HG03103 (cell line): ENCODE measurements around the gene DAAM1.

Experiments
- ATAC-seq: cut with Tn5 transposase; IDR thresholded peaks from one replicate; pipeline ENCODE4 v1.9.1; 2021; ENCODE audit warnings: low read depth; ENCODE audit not compliant: unreplicated experiment

The DAAM1 gene

DNA sequence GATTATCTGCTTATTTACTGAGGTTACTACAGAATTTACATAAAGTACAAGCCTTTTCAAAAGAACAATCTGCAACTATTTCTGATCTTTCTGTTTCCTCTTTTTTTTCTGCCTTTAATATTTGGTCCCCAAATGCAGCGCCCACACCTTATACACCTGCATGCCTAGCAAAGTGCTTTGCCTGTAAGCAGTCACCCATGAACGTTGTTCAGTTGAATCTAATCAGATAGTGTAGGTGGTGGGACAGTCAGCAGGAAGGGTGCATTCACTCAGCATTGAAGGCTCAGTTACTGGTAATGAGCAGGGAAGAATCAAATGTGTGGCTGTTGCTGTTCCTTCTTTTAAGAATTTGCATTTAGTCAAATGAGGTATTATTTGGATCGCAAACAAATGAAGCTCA, 168.3 kb downstream of the DAAM1 start:
- peak; percentile 57 for ATAC-seq

GRCh38 chr14:59358102-59358501, 169.6 kb downstream of the DAAM1 start:
- no peak for ATAC-seq

DNA sequence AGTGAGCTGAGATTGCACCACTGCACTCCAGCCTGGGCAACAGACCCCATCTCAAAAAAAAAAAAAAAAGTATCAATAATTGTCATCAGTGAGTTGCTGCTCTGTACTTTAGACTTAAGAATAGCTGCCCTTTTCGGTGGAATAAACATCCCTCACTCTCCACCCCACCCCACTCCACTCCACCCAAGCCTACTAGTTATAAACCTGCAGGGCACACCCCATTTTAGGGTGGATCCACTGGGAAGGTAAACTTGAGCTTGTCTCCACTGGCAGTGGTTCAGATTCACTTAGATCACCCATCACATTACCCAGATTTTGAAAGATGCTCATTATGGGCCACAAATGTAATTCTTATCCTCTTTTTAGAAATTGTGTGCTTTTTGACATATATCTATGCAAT, 170.3 kb downstream of the DAAM1 start:
- no peak for ATAC-seq

- no peak for ATAC-seq
Observed at GRCh38 chr14:59359431-59360124, 171.1 kb downstream of the DAAM1 start.

DNA sequence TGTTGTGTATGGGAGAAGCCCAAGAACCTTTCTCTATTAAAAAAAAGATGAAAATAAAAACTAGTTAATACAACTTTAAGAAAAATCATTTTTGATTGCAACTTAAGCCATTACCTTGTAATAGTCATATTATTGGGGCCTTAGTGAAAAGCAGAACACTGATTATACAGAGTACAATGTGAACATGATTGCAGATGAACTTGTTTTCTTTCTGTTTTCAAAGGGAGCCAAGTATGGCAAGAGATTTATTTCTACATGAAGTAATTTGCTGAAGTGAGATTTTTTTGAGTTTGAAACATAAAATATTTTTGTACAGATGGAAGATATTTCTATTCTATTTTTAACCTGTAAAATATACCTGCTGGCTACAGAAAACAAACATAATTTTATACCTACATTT, 171.8 kb downstream of the DAAM1 start:
- ATAC-seq: no peak

GRCh38 chr14:59360923-59361794, 172.7 kb downstream of the DAAM1 start:
- no peak for ATAC-seq

DNA sequence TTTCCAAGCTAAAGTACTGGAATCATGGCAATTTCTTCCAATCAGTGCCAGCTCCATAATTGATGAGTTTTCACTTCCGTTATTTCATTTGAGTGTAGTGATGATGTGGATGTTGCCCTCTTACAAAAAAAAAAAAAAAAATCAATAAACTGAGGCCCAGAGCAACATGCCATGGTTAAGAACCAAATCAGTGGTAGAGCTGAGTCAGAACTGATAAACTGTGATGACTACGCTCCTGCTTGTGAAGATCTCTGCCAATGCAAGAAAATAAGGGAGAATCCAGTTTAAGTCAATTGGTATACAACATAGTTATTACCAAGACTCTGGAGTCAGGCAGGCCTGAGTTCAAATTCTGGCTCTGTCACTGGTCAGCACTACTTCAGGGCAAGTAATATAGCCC, 174.0 kb downstream of the DAAM1 start:
- no peak for ATAC-seq

DNA sequence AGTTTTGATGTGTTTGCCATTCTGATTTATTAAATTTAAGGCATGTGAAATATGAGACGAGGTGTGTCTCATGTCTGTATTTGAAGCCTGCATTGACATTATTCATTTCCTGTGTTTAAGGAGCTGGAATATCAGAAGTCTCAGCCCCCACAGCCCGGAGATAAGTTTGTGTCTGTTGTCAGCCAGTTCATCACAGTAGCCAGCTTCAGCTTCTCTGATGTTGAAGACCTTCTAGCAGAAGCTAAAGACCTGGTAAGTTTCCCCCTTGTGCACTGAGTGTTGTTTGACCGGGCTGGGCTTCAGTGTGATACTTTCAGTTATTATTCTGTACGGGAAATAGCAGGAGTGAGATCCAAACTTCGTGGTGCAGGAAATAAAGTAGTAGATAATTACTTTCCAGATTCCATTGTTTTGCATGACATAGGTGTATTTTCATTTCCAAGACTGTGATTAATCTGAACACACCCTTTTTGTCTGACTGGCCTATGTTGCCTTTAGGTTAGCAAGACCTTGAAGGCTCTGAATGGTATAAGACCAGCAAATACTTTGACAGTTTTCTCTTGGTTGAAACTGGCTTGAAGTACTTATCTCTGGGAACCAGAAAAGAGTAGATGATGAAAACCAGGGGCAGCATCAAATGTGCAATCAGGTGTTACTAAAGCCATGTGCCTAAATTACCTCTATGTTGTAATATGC, 175.2 kb downstream of the DAAM1 start:
- ATAC-seq: no peak

GRCh38 chr14:59370158-59370742, 181.8 kb downstream of the DAAM1 start:
- no peak for ATAC-seq

DNA sequence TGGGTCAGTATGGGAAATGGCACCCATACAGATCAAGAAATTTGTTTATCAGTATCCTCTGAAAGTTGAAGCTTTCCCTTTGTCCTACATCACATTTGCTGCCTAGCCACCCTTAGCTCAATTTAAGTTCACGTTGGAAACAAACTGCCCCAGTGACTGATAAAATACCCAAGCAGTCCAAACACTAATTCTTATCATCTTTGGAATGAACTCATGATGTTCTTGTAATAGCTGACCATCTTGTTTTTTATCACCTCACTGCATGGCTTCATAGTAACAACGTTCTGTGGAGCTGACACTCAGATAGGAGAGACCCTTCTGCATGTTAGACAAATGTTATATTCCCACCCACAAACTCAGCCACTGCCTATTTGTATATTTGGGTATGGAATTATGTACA, 183.3 kb downstream of the DAAM1 start:
- no peak for ATAC-seq

- ATAC-seq: no peak
Observed at GRCh38 chr14:59374048-59374447, 185.6 kb downstream of the DAAM1 start.

- no peak for ATAC-seq
Observed at GRCh38 chr14:59376686-59377085, 188.2 kb downstream of the DAAM1 start.

DNA sequence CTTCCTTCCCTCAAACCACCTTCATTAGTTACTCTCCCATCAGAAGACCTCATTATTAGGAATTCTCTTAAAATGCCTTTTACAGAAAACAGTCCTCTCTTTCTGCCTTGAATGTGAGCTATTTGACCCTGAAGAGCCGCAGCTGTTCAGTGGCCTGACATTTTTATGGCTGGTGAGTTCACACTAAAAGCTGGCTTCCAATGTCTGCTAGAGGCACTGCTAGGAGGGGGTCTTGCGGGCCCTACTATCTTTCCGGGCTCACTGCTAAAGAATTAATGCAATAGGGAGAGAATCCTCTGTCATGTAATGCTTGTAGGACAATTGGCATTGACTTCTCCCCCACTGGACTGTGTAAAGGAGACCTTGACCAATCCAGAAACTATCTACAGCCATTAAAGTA, 189.0 kb downstream of the DAAM1 start:
- no peak for ATAC-seq

- no peak for ATAC-seq
Observed at GRCh38 chr14:59377991-59378601, 189.6 kb downstream of the DAAM1 start.

DNA sequence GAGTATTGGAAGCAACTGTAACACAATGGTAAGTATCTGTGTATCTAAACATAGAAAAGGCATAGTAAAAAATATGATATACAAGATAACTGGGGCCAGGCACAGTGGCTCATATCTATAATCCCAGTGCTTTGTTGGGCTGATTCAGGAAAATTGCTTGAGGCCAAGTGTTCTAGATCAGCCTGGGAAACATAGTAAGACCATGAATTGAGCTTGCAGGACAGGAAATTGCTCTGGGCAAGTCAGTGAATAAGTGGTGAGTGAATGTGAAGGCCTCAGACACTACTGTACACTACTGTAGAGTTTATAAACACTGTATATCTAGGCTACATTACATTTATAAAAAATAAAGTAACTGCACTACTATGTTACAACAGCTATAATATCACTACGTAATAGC, 201.5 kb downstream of the DAAM1 start:
- ATAC-seq: no peak

- ATAC-seq: no peak
Observed at GRCh38 chr14:59391388-59391787, 202.9 kb downstream of the DAAM1 start.

GRCh38 chr14:59394268-59394667, 205.8 kb downstream of the DAAM1 start:
- ATAC-seq: no peak

DNA sequence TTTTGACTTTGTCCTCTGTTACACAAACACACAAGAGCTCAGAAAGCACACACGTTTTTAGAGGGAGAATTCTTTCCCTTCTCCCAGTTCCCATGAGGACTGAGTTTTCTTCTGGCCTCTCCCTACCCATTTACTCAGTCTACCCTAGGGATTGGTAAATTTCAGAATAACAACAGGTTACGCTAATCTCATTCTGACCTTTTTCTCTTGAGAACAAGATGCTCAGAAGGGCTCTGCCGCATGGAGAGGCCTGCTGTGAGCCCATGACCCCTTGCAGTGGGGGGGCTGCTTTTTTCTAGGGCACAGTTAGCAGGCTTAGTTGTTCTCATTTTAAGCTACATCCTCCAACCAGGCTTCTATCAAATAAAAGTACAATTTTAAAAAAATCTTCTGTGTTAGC, 207.2 kb downstream of the DAAM1 start:
- ATAC-seq: no peak

DNA sequence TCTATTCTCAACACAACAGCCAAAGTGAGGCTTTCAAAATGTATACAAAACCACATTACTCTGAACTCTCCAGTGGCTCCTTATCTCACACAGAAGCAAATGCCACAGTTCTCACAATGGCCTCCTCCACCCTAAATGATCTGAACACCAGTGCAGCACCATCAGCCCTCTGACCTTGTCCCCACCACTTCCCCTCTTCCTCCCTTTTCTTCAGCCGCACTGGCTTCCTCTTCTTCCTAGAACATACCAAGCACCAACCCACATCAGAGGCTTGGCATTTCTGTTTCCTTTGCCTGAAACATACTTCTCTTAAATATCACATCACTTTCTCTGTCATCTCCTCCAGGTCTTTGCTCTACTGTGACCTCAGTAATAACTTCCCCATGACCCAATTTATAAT, 210.4 kb downstream of the DAAM1 start:
- no peak for ATAC-seq

DNA sequence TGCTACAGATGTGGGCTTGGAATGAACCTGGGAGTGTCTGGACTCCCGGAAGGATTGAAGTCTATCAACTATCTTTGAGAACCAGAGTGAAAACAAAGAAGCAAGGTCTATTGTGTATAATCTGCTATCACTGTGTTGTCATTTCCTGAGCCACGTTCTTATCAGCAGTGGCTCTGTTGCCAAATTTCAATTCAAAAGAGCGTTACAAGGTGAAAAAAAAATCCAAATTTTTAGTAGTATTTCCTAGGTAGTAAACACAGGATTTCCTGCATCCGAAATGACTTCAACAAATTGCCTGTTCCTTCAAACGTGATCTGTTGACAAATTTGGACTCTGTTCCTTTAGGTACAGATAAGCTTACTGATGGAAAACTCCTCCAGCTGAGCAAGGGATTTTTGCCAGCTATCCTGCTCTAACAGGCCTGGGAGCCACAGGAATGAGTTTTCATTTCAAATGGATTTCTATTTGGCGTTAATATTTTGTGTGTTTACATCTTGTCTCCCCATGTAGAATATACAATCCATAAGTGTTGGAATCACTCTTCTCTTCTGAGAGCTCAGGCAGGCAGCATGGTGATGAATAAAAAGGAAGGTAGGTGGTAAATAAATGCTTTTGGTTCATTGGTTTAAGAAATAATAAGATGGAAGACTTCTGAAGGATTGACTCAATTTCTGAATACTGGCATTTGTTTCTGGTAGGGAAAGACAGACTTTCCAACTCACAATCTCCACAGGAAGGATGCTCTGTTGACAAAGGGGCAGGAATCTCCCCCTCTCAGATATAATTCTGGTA, 218.2 kb downstream of the DAAM1 start:
- ATAC-seq: no peak
